Kidney (tissue), 14 donors: ENCODE results near the gene MAST3. TPM values are rescaled to one million over a fixed set of nuclear protein-coding genes. Genes with fewer than 3 reads are reported as not detected.
A peak's percentile ranks its signal among the peaks of the same experiment; 100 is the strongest.

Source experiments
- DNase-seq, 5 donors: peaks; one replicate each; pipeline ENCODE4 v3.0.0-alpha.2; 2013 to 2020
- FAIRE-seq: peaks from 2 replicates; lab custom pipeline; 2012; peaks lifted over from hg19 to GRCh38; lab: Jason Lieb, UNC
- H3K27ac ChIP-seq, 2 donors: one replicate each; pipeline ENCODE4 v1.7.0; 2013; ENCODE audit warnings: low read depth in 2 of 2, low read length in 2 of 2, inconsistent platforms in 1 of 2
- H3K27me3 ChIP-seq: one replicate; pipeline ENCODE4 v1.7.1; 2013; ENCODE audit warnings: low read length, inconsistent platforms; ENCODE audit not compliant: control insufficient read depth, insufficient read depth
- H3K36me3 ChIP-seq, 3 donors: one replicate each; pipeline versions ENCODE4 v1.7.0 to v1.7.1; 2013; ENCODE audit warnings: low read length in 3 of 3, control low read depth in 1 of 3, inconsistent platforms in 1 of 3; ENCODE audit not compliant: insufficient read depth in 3 of 3, control insufficient read depth in 2 of 3
- H3K4me1 ChIP-seq, 3 donors: one replicate each; pipeline versions ENCODE4 v1.7.0 to v1.7.1; 2013; ENCODE audit warnings: low read length in 3 of 3, inconsistent platforms in 1 of 3, low read depth in 1 of 3; ENCODE audit not compliant: control insufficient read depth in 2 of 3, insufficient read depth in 2 of 3
- H3K4me3 ChIP-seq, 3 donors: one replicate each; pipeline versions ENCODE4 v1.7.0 to v1.8.1; 2013; ENCODE audit warnings: low read length in 3 of 3, control low read depth in 1 of 3, inconsistent platforms in 1 of 3
- H3K9ac ChIP-seq, 3 donors: one replicate each; pipeline versions ENCODE4 v1.7.0 to v1.7.1; 2013; ENCODE audit warnings: low read length in 3 of 3, control low read depth in 1 of 3, inconsistent platforms in 1 of 3
- H3K9me3 ChIP-seq, 3 donors: one replicate each; pipeline versions ENCODE4 v1.7.0 to v1.7.1; 2013; ENCODE audit warnings: low read length in 3 of 3, control low read depth in 1 of 3, inconsistent platforms in 1 of 3; ENCODE audit not compliant: control insufficient read depth in 2 of 3, insufficient read depth in 1 of 3
- CTCF ChIP-seq: IDR thresholded peaks from 3 replicates; pipeline ENCODE4 v1.5.1; 2012; ENCODE audit warnings: mild to moderate bottlenecking, moderate library complexity, borderline replicate concordance; ENCODE audit not compliant: insufficient read depth; ENCODE audit errors: extremely low read depth
- intact Hi-C: fragments of 100-400 bp; cut with DNase I; formaldehyde crosslinking; loops from one replicate; pipeline ENCODE4 v1.11.1; 2022
- polyA plus RNA-seq: library from polyadenylated mRNA; stranded (reverse); fragments of 350-450 nt; fragmentation: Illumina TruSeq; extraction: RNeasy Lipid Tissue Mini Kit (QIAGEN cat#74804); gene quantifications from one replicate; pipeline ENCODE4 v1.2.3, GENCODE V29; 2014; ENCODE audit warnings: low read depth, low replicate concordance; ENCODE audit not compliant: insufficient read depth
- total RNA-seq: library from RNA; stranded (reverse); fragmentation: NEBNext Ultra II Directional; extraction: Animal tissue kit (Norgen Biotek cat#: 25700); gene quantifications from one replicate; pipeline ENCODE4 v1.2.1, GENCODE V29; 2021
- donor health status: control.
- donor health status: control.
- donor health status: control.
- donor health status: control.
- donor health status: control.
- donor health status: DM: yes; HTN: yes; CAD: no.
- donor health status: Normal renal cell carcinoma (clear cell type).

The MAST3 gene
- total and polyA plus RNA-seq, 2 donors from 2014 or later, result 5.6 to 16.0 TPM

DNA sequence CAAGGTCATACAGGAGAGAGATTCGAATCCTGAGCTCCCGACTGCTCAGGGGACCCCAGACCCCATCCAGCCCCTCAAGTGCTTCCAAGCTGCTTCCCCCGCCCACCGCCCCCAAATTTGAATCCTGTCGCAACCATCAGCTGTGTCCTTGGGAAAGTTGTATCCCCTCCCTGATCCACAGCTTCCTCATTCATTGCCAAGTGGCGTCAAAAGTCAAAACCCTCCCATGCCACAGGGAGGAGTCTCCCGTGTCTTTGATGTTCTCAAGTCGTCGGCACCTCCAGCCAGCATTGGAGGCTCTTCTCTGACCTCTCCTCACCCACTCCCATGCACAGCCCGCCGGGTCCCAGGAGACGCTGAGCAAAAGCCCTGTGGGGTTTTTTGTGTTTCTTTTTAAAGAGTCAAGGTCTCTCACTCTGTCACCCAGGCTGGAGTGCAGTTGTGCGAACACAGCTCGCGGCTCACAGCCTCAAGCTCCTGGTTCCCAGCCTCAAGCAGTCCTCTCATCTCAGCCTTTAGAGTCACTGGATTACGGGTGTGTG is 73.2 kb downstream of the MAST3 start:
- no peak for FAIRE-seq
- Histone ChIP-seq H3K27me3 (no peaks in the 10 kb centered on the region), H3K4me3 (no peak overlapping the region), H3K27ac (peak overlapping the region in 1 of 2 donors; percentile 44), H3K9ac (no peak overlapping the region), H3K9me3 (no peaks in the 10 kb centered on the region), H3K36me3 (peaks cover 1 to 15% (median 2%) of the 10 kb centered on the region in 3 donors), H3K4me1 (peaks cover 0 to 5% (median 4%) of the 10 kb centered on the region in 3 donors)
- TF ChIP-seq CTCF, result no peak
- intact Hi-C loops, result no loop called here
- DNase-seq, result peak in 1 of 5 donors; percentile 36

DNA sequence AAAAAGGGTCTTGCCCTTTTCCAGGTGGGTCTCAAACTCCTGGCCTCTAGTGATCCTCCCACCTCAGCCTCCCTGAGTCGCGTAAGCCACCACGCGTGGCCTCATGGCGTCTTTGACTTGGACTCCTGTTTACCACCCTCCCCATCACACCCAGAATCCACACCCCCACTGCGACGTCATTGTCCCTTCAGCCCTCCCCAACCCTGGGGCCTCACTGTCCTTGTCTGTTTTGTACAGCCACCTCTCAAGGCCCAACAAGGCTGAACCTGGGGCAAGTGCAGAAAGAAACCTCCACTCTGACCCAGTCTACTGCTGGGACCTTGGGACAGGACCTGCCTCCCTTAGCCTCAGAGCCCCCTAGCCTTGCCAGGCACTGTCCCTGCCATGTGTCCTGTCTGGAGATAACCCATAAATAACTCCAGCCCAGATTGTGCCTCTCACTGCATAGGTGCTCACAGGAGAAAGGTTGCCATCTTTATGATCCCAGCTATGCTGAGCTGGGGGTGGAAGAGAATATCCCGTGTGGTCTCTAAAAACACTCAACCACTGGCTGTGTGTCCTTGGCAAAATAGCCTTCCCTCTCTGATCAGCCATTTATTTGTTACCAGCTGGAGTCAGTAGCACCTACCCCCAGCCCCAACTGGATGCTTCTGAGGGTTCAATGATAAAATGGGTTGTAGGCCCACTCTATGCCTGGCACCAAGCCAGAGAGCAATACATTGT is 74.2 kb downstream of the MAST3 start:
- intact Hi-C loops, result no loop called here
- Histone ChIP-seq H3K9ac (no peak overlapping the region), H3K27ac (no peak overlapping the region), H3K27me3 (no peaks in the 10 kb centered on the region), H3K9me3 (no peaks in the 10 kb centered on the region), H3K36me3 (peaks cover 0 to 9% (median 2%) of the 10 kb centered on the region in 3 donors), H3K4me3 (no peak overlapping the region), H3K4me1 (peaks cover 0 to 5% (median 4%) of the 10 kb centered on the region in 3 donors)
- no peak for TF ChIP-seq CTCF
- no peak for FAIRE-seq
- no peak for DNase-seq

- DNase-seq (no peak), FAIRE-seq (no peak)
- Histone ChIP-seq H3K4me3 (no peak overlapping the region), H3K27me3 (no peaks in the 10 kb centered on the region), H3K9me3 (no peaks in the 10 kb centered on the region), H3K27ac (peak overlapping the region; percentile 50 to 82), H3K9ac (no peak overlapping the region), H3K36me3 (peaks cover 0 to 3% (median 0%) of the 10 kb centered on the region in 3 donors), H3K4me1 (peaks cover 0 to 5% (median 4%) of the 10 kb centered on the region in 3 donors)
- no peak for TF ChIP-seq CTCF
- intact Hi-C loops, result no loop called here
Observed at GRCh38 chr19:18172331-18173053, 74.9 kb downstream of the MAST3 start.
